Parathyroid adenoma (tissue), 2 donors: Measurements from ENCODE around the gene CSPG5.

Experiments
- H2AFZ ChIP-seq: fragments of 300-600 bp; sonication (generic); one replicate; pipeline ENCODE4 v1.7.0; 2017; ENCODE audit warnings: antibody characterized with exemption, mild to moderate bottlenecking
- H3K27ac ChIP-seq: fragments of 300-600 bp; sonication (generic); one replicate; pipeline ENCODE4 v1.7.0; 2017
- H3K27me3 ChIP-seq: fragments of 300-600 bp; sonication (generic); one replicate; pipeline ENCODE4 v1.7.0; 2017; ENCODE audit warnings: low read length; ENCODE audit not compliant: control insufficient read depth, insufficient read depth
- H3K36me3 ChIP-seq: fragments of 300-600 bp; sonication (generic); one replicate; pipeline ENCODE4 v1.7.0; 2017; ENCODE audit warnings: low read length; ENCODE audit not compliant: control insufficient read depth, insufficient read depth
- H3K4me1 ChIP-seq: fragments of 300-600 bp; sonication (generic); one replicate; pipeline ENCODE4 v1.7.0; 2017; ENCODE audit warnings: control low read depth
- H3K4me2 ChIP-seq: fragments of 300-600 bp; sonication (generic); one replicate; pipeline ENCODE4 v1.7.0; 2017; ENCODE audit warnings: low read length
- H3K4me3 ChIP-seq: fragments of 300-600 bp; sonication (generic); one replicate; pipeline ENCODE4 v1.7.0; 2017; ENCODE audit warnings: low read depth, low read length
- H3K79me2 ChIP-seq: fragments of 300-600 bp; sonication (generic); one replicate; pipeline ENCODE4 v1.7.0; 2017; ENCODE audit warnings: control low read depth
- H3K9ac ChIP-seq: fragments of 300-600 bp; sonication (generic); one replicate; pipeline ENCODE4 v1.7.0; 2017; ENCODE audit warnings: mild to moderate bottlenecking
- H3K9me3 ChIP-seq: fragments of 300-600 bp; sonication (generic); one replicate; pipeline ENCODE4 v1.7.0; 2017; ENCODE audit warnings: low read length; ENCODE audit not compliant: control insufficient read depth
- CTCF ChIP-seq: fragments of 300-600 bp; sonication (generic); IDR thresholded peaks from one replicate; pipeline ENCODE4 v1.7.0; 2017; ENCODE audit warnings: antibody characterized with exemption, mild to moderate bottlenecking
- donor health status: primary hyperparathyroidism.

CSPG5 gene

GRCh38 chr3:47525617-47526016 lies 53.0 kb downstream of the CSPG5 start:
- TF ChIP-seq CTCF = no peak
- Histone ChIP-seq H3K27me3 (no peaks in the 10 kb centered on the region), H2AFZ (no peak overlapping the region), H3K4me3 (no peak overlapping the region), H3K4me2 (no peak overlapping the region), H3K27ac (no peak overlapping the region), H3K79me2 (no peaks in the 10 kb centered on the region), H3K36me3 (no peaks in the 10 kb centered on the region), H3K4me1 (no peaks in the 10 kb centered on the region), H3K9ac (no peak overlapping the region), H3K9me3 (no peaks in the 10 kb centered on the region)

GRCh38 chr3:47523310-47524073 lies 55.2 kb downstream of the CSPG5 start:
- Histone ChIP-seq H3K36me3 (no peaks in the 10 kb centered on the region), H3K79me2 (no peaks in the 10 kb centered on the region), H3K27ac (no peak overlapping the region), H3K27me3 (no peaks in the 10 kb centered on the region), H3K4me2 (no peak overlapping the region), H2AFZ (no peak overlapping the region), H3K4me1 (no peaks in the 10 kb centered on the region), H3K4me3 (no peak overlapping the region), H3K9ac (no peak overlapping the region), H3K9me3 (no peaks in the 10 kb centered on the region)
- TF ChIP-seq CTCF = no peak

GRCh38 chr3:47522082-47522987 lies 56.3 kb downstream of the CSPG5 start:
- Histone ChIP-seq H3K4me3 (no peak overlapping the region), H3K4me1 (no peaks in the 10 kb centered on the region), H3K36me3 (no peaks in the 10 kb centered on the region), H3K27ac (no peak overlapping the region), H3K79me2 (no peaks in the 10 kb centered on the region), H3K27me3 (no peaks in the 10 kb centered on the region), H3K4me2 (no peak overlapping the region), H3K9ac (no peak overlapping the region), H2AFZ (peak overlapping the region; percentile 73), H3K9me3 (no peaks in the 10 kb centered on the region)
- peak; percentile 93 for TF ChIP-seq CTCF

GRCh38 chr3:47520756-47521155 lies 57.9 kb downstream of the CSPG5 start:
- Histone ChIP-seq H3K79me2 (no peaks in the 10 kb centered on the region), H3K9me3 (no peaks in the 10 kb centered on the region), H3K27me3 (no peaks in the 10 kb centered on the region), H3K4me2 (no peak overlapping the region), H3K27ac (no peak overlapping the region), H3K36me3 (no peaks in the 10 kb centered on the region), H2AFZ (no peak overlapping the region), H3K9ac (no peak overlapping the region), H3K4me1 (no peaks in the 10 kb centered on the region), H3K4me3 (no peak overlapping the region)
- no peak for TF ChIP-seq CTCF
